Measurements from ENCODE around the gene SWI5.

GRCh38 chr9:128243215-128244018 is 32.7 kb upstream of the SWI5 start:
- TF ChIP-seq CTCF (IDR thresholded peaks at IDR 0.05) (no peak), EP300 (IDR thresholded peaks at IDR 0.05) (no peak), POLR2AphosphoS5 (IDR thresholded peaks at IDR 0.05) (no peak)
